DND-41 (cell line): ENCODE data around the gene SPINK6.

Experiments used
- EZH2 ChIP-seq: IDR thresholded peaks from 3 replicates; pipeline ENCODE4 v1.6.1; 2012; ENCODE audit warnings: borderline replicate concordance, low read depth, mild to moderate bottlenecking, moderate library complexity, low read length, inconsistent platforms; ENCODE audit not compliant: severe bottlenecking
- TF ChIP-seq, protein P1 (sequence below): IDR thresholded peaks from 2 replicates; pipeline ENCODE4 v1.5.1; 2012; ENCODE audit warnings: borderline replicate concordance, low read length, moderate library complexity, mild to moderate bottlenecking; ENCODE audit not compliant: poor library complexity, severe bottlenecking; ENCODE audit errors: extremely low read depth

- TF ChIP-seq, protein P1, sequence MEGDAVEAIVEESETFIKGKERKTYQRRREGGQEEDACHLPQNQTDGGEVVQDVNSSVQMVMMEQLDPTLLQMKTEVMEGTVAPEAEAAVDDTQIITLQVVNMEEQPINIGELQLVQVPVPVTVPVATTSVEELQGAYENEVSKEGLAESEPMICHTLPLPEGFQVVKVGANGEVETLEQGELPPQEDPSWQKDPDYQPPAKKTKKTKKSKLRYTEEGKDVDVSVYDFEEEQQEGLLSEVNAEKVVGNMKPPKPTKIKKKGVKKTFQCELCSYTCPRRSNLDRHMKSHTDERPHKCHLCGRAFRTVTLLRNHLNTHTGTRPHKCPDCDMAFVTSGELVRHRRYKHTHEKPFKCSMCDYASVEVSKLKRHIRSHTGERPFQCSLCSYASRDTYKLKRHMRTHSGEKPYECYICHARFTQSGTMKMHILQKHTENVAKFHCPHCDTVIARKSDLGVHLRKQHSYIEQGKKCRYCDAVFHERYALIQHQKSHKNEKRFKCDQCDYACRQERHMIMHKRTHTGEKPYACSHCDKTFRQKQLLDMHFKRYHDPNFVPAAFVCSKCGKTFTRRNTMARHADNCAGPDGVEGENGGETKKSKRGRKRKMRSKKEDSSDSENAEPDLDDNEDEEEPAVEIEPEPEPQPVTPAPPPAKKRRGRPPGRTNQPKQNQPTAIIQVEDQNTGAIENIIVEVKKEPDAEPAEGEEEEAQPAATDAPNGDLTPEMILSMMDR: no peak
- TF ChIP-seq EZH2: no peak
These were observed 3.0 kb downstream of the SPINK6 start for GRCh38 chr5:148205865-148206264.
